Stomach (tissue), 4 donors: ENCODE measurements around the gene AANAT.

Experiments used
- EP300 ChIP-seq: sonication (generic); formaldehyde crosslinking; IDR thresholded peaks from one replicate; pipeline ENCODE4 v1.6.1; 2017; ENCODE audit warnings: antibody characterized with exemption
- POLR2AphosphoS5 ChIP-seq, 3 donors: sonication (generic); formaldehyde crosslinking; IDR thresholded peaks; one replicate each; pipeline ENCODE4 v1.6.1; 2016; ENCODE audit warnings: antibody characterized with exemption in 3 of 3
- TF ChIP-seq, protein P1 (sequence below), 7 experiments: fragments of 450-650 bp in 4 of 7; fragments of 200-600 bp in 3 of 7; sonication (generic) in 3 of 7; IDR thresholded peaks; one replicate each; pipeline ENCODE4 v1.5.1; 2016 to 2019; ENCODE audit warnings: antibody characterized with exemption in 7 of 7, control low read depth in 2 of 7, mild to moderate bottlenecking in 1 of 7

DNA sequence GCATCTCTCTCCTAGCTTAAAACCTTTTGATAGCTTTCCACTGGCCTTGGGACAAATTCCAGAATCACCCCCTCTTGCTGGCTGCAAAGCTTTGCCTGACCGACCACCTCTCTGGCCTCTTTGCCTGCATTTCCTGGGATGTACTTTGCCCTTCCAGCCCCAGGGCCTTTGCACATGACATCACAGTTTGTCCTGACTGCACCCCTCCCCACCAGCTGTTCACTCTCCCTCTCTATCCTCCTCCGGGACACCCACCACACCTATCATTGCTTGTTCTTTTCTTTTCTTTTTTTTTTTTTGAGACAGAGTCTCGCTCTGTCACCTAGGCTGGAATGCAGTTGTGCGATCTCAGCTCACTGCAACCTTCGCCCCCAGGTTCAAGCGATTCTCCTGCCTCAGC lies 7.9 kb downstream of the AANAT start:
- no peak for TF ChIP-seq EP300
- TF ChIP-seq POLR2AphosphoS5 (IDR thresholded peaks at IDR 0.05) = no peak
- TF ChIP-seq, protein P1, sequence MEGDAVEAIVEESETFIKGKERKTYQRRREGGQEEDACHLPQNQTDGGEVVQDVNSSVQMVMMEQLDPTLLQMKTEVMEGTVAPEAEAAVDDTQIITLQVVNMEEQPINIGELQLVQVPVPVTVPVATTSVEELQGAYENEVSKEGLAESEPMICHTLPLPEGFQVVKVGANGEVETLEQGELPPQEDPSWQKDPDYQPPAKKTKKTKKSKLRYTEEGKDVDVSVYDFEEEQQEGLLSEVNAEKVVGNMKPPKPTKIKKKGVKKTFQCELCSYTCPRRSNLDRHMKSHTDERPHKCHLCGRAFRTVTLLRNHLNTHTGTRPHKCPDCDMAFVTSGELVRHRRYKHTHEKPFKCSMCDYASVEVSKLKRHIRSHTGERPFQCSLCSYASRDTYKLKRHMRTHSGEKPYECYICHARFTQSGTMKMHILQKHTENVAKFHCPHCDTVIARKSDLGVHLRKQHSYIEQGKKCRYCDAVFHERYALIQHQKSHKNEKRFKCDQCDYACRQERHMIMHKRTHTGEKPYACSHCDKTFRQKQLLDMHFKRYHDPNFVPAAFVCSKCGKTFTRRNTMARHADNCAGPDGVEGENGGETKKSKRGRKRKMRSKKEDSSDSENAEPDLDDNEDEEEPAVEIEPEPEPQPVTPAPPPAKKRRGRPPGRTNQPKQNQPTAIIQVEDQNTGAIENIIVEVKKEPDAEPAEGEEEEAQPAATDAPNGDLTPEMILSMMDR (IDR thresholded peaks at IDR 0.05) = no peak
